GM04503 (cell line): ENCODE measurements around the gene HMGB1.

ENCODE experiments used
- DNase-seq: peaks from one replicate; pipeline ENCODE4 v3.0.0-alpha.2; 2012; ENCODE audit warnings: low read depth

HMGB1 gene

GRCh38 chr13:30429721-30430694 is 35.7 kb downstream of the HMGB1 start:
- DNase-seq: no peak

GRCh38 chr13:30429235-30429634 is 36.5 kb downstream of the HMGB1 start:
- DNase-seq: no peak

GRCh38 chr13:30423891-30424290 is 41.8 kb downstream of the HMGB1 start:
- no peak for DNase-seq

- no peak for DNase-seq
Observed at GRCh38 chr13:30422054-30422839, 43.5 kb downstream of the HMGB1 start, which contains the start of gene UBE2L5. UBE2L5 (plus strand) TSS chr13:30422493; CDS start chr13:30427991, 5,498 bp downstream.

- peak; percentile 73 for DNase-seq
Observed at GRCh38 chr13:30421093-30422053, 44.4 kb downstream of the HMGB1 start.

- no peak for DNase-seq
Observed at GRCh38 chr13:30418717-30419459, 46.8 kb downstream of the HMGB1 start.

- no peak for DNase-seq
Observed at GRCh38 chr13:30418075-30418716, 47.5 kb downstream of the HMGB1 start.

GRCh38 chr13:30416471-30416870 is 49.3 kb downstream of the HMGB1 start:
- no peak for DNase-seq

GRCh38 chr13:30415430-30416030 is 50.2 kb downstream of the HMGB1 start:
- DNase-seq: no peak

- no peak for DNase-seq
Observed at GRCh38 chr13:30413842-30414241, 51.9 kb downstream of the HMGB1 start.

GRCh38 chr13:30412346-30412745 is 53.4 kb downstream of the HMGB1 start:
- DNase-seq: no peak

GRCh38 chr13:30410705-30411125 is 55.0 kb downstream of the HMGB1 start:
- DNase-seq: no peak

GRCh38 chr13:30409886-30410704 is 55.6 kb downstream of the HMGB1 start:
- peak; percentile 77 for DNase-seq

- DNase-seq: no peak
Observed at GRCh38 chr13:30408319-30409101, 57.2 kb downstream of the HMGB1 start.

- no peak for DNase-seq
Observed at GRCh38 chr13:30406779-30407416, 58.8 kb downstream of the HMGB1 start.
